ENCODE measurements around the gene ANP32B. TPM values are rescaled to one million over a fixed set of nuclear protein-coding genes. Genes with fewer than 3 reads are reported as not detected.

The ANP32B gene
- total RNA-seq, 1 donor from 2014 or later, result 98.5 TPM

- H3K4me3 ChIP-seq (ENCODE audit: insufficient read depth, low read depth, low read length), result no peak overlapping the region
- DNase-seq (ENCODE audit: low read depth) (no peak), FAIRE-seq (no peak)
- H4K20me1 ChIP-seq (ENCODE audit: insufficient read depth, low read length), result no peaks in the 10 kb centered on the region
- peaks cover 6% of the 10 kb centered on the region for H3K4me1 ChIP-seq (ENCODE audit: insufficient read depth, low read length)
- Mint-ChIP-seq H3K4me3 (ENCODE audit: unreplicated experiment) (no peak overlapping the region), H3K27ac (ENCODE audit: unreplicated experiment) (no peak overlapping the region), H3K36me3 (ENCODE audit: low read depth, unreplicated experiment) (no peaks in the 10 kb centered on the region), H3K27me3 (ENCODE audit: low read depth, unreplicated experiment) (peaks cover 12% of the 10 kb centered on the region), H3K4me1 (ENCODE audit: low read depth, unreplicated experiment) (peaks cover 15% of the 10 kb centered on the region), H3K9me3 (ENCODE audit: unreplicated experiment) (peaks cover 2% of the 10 kb centered on the region)
- H2AFZ ChIP-seq (ENCODE audit: low read depth, low read length), result no peak overlapping the region
- H3K27me3 ChIP-seq (ENCODE audit: insufficient read depth, low read length), result no peaks in the 10 kb centered on the region
- H3K9me3 ChIP-seq (ENCODE audit: insufficient read depth, low read depth, low read length), result no peaks in the 10 kb centered on the region
- H3K4me2 ChIP-seq (ENCODE audit: low read length), result no peak overlapping the region
- no peaks in the 10 kb centered on the region for H3K36me3 ChIP-seq (ENCODE audit: insufficient read depth, low read length)
- H3K9ac ChIP-seq (ENCODE audit: low read length), result no peak overlapping the region
- TF ChIP-seq EZH2 (IDR thresholded peaks at IDR 0.05; ENCODE audit: insufficient read depth, low read length) (no peak), CTCF (IDR thresholded peaks at IDR 0.05; ENCODE audit: insufficient read depth, low read depth, low read length) (no peak)
- H3K79me2 ChIP-seq (ENCODE audit: insufficient read depth, low read length), result peaks cover 3% of the 10 kb centered on the region
- H3K27ac ChIP-seq (ENCODE audit: low read depth, low read length), result no peak overlapping the region
These were observed 4.6 kb upstream of the ANP32B start for GRCh38 chr9:97978371-97979130.

- no peak for DNase-seq (ENCODE audit: low read depth)
- H3K9me3 Mint-ChIP-seq (ENCODE audit: unreplicated experiment), result no peaks in the 10 kb centered on the region
- Histone ChIP-seq H2AFZ (ENCODE audit: low read depth, low read length) (no peak overlapping the region), H3K79me2 (ENCODE audit: insufficient read depth, low read length) (peaks cover 15% of the 10 kb centered on the region), H3K9me3 (ENCODE audit: insufficient read depth, low read depth, low read length) (no peaks in the 10 kb centered on the region), H3K4me3 (ENCODE audit: insufficient read depth, low read depth, low read length) (no peak overlapping the region), H3K36me3 (ENCODE audit: insufficient read depth, low read length) (no peaks in the 10 kb centered on the region), H3K27me3 (ENCODE audit: insufficient read depth, low read length) (no peaks in the 10 kb centered on the region), H3K4me1 (ENCODE audit: insufficient read depth, low read length) (peaks cover 6% of the 10 kb centered on the region), H3K9ac (ENCODE audit: low read length) (no peak overlapping the region), H3K4me2 (ENCODE audit: low read length) (no peak overlapping the region), H4K20me1 (ENCODE audit: insufficient read depth, low read length) (no peaks in the 10 kb centered on the region), H3K27ac (ENCODE audit: low read depth, low read length) (no peak overlapping the region)
- H3K4me3 Mint-ChIP-seq (ENCODE audit: unreplicated experiment), result no peak overlapping the region
- H3K4me1 Mint-ChIP-seq (ENCODE audit: low read depth, unreplicated experiment), result peaks cover 15% of the 10 kb centered on the region
- FAIRE-seq, result no peak
- TF ChIP-seq CTCF (IDR thresholded peaks at IDR 0.05; ENCODE audit: insufficient read depth, low read depth, low read length) (no peak), EZH2 (IDR thresholded peaks at IDR 0.05; ENCODE audit: insufficient read depth, low read length) (no peak)
- H3K27ac Mint-ChIP-seq (ENCODE audit: unreplicated experiment), result peak overlapping the region; percentile 43
- peaks cover 8% of the 10 kb centered on the region for H3K27me3 Mint-ChIP-seq (ENCODE audit: low read depth, unreplicated experiment)
- no peaks in the 10 kb centered on the region for H3K36me3 Mint-ChIP-seq (ENCODE audit: low read depth, unreplicated experiment)
These were observed 3.2 kb upstream of the ANP32B start for GRCh38 chr9:97979788-97980478.

DNA sequence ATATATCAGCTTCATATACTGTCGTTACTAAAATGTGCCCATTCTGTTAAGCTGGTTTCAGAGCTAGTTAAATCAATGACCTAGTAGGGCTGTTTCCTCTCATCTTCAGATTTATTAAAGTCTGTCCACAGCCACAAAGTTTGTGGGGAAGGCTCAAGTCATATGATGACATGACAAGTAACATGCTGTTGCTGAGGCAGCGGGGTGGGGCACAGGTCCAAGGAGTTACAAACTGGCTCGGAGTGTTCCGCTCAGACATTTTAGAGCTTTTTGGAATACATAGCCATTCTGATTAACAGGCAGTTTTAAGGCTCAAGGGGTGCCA lies 2.7 kb upstream of the ANP32B start:
- Histone ChIP-seq H3K27ac (ENCODE audit: low read depth, low read length) (no peak overlapping the region), H3K9me3 (ENCODE audit: insufficient read depth, low read depth, low read length) (no peaks in the 10 kb centered on the region), H3K9ac (ENCODE audit: low read length) (no peak overlapping the region), H3K4me2 (ENCODE audit: low read length) (no peak overlapping the region), H3K27me3 (ENCODE audit: insufficient read depth, low read length) (no peaks in the 10 kb centered on the region), H2AFZ (ENCODE audit: low read depth, low read length) (no peak overlapping the region), H3K36me3 (ENCODE audit: insufficient read depth, low read length) (no peaks in the 10 kb centered on the region), H4K20me1 (ENCODE audit: insufficient read depth, low read length) (peaks cover 3% of the 10 kb centered on the region), H3K79me2 (ENCODE audit: insufficient read depth, low read length) (peaks cover 20% of the 10 kb centered on the region), H3K4me1 (ENCODE audit: insufficient read depth, low read length) (peaks cover 11% of the 10 kb centered on the region), H3K4me3 (ENCODE audit: insufficient read depth, low read depth, low read length) (no peak overlapping the region)
- Mint-ChIP-seq H3K4me3 (ENCODE audit: unreplicated experiment) (no peak overlapping the region), H3K27me3 (ENCODE audit: low read depth, unreplicated experiment) (peaks cover 8% of the 10 kb centered on the region), H3K36me3 (ENCODE audit: low read depth, unreplicated experiment) (no peaks in the 10 kb centered on the region), H3K4me1 (ENCODE audit: low read depth, unreplicated experiment) (peaks cover 17% of the 10 kb centered on the region), H3K27ac (ENCODE audit: unreplicated experiment) (peak overlapping the region; percentile 43), H3K9me3 (ENCODE audit: unreplicated experiment) (no peaks in the 10 kb centered on the region)
- DNase-seq (ENCODE audit: low read depth), result no peak
- TF ChIP-seq EZH2 (IDR thresholded peaks at IDR 0.05; ENCODE audit: insufficient read depth, low read length) (no peak), CTCF (IDR thresholded peaks at IDR 0.05; ENCODE audit: insufficient read depth, low read depth, low read length) (no peak)
- FAIRE-seq, result no peak

Data from astrocyte (in vitro differentiated cells and primary cell).